Kasumi-1 (cell line): ENCODE data around the gene CXorf66.
"Not testable (repeated sequence)": the region's sequence is repeated elsewhere in the genome, so short reads cannot be mapped to it uniquely, and the experiment has no call there.

Source experiments
- DNase-seq, 2 experiments: peaks; one replicate each; lab custom pipeline; 2025; lab: John Stamatoyannopoulos, UW

Gene CXorf66

DNA sequence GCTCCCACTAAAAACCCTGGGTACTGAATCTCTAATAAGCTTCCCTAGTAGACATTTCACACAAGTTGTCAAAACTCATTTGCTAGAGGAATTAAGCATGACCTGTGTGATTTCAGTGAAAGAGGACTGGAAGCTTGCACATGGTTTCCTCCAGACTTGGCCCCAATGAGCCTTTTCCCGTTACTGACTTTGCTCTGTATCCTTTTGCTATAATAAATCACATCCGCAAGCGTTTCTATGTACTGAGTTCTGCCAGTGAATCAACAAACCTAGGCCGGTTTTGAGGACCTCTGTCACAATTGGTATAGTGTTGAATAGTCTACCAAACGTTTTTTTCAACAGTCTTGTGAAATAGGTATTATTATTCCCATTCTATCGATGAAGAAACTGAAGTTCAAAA, 40.6 kb downstream of the CXorf66 start:
- no peak for DNase-seq

DNA sequence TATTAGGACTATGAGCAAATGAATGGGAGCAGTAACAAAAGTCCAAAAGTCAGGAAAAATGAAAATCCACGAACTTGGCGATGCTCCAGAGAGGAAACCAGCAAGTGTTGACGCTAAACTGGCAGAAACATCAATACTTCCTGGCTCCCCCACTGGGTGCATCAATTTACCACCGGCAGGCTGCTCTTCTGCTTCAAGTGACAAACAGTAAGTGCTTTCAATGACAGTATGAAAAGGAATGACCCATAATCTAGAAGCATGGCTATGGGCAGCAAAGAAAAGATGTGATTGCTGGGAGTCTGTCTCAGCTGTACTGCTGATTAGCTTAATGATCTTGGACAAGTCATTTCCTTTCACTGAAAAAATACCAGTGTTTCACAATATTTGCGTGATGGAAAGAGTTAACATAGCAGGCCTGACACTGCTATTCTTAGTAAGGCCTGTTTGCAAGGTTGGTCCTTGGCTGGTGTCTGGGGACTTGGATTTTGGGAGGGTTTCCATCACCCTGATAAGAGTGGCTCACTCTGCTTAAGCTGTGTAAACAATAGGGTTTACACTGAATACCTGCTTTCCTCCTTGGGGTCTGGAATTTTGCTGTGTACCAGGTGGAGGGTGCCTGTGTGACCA, 41.1 kb downstream of the CXorf66 start:
- peak in 1 of 2 experiments; percentile 2 for DNase-seq

DNA sequence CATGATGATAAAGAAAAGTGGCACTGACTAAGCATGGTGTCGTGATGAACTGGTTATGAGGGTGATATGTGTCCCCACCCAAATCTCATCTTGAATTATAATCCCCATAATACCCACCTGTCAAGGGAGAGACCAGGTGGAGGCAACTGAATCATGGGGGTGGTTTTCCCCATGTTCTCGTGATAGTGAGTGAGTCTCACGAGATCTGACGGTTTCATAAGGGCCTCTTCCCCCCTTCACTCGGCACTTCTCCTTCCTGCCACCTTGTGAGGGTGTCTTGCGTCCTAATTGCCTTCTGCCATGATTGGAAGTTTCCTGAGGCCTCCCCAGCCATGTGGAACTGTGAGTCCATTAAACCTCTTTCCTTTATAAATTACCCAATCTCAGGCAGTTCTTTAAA, 44.2 kb downstream of the CXorf66 start:
- DNase-seq: not testable (repeated sequence)

DNA sequence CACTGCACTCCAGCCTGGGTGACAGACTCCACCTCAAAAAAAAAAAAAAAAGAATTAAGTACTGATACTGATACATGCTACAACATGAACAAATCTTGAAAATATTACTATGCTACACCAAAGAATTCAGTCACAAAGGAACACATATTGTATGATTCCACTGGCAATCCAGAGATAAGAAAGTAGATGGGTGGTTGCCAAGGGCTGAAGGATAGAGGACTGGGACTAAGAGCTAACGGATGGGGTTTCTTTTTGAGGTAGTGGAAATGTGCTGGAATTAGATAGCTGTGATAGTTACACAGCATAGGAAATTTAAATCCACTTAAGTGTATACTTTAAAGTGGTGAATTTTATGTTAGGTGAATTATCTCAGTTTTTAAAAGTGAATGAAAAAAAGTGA, 45.0 kb downstream of the CXorf66 start:
- DNase-seq: no peak

DNA sequence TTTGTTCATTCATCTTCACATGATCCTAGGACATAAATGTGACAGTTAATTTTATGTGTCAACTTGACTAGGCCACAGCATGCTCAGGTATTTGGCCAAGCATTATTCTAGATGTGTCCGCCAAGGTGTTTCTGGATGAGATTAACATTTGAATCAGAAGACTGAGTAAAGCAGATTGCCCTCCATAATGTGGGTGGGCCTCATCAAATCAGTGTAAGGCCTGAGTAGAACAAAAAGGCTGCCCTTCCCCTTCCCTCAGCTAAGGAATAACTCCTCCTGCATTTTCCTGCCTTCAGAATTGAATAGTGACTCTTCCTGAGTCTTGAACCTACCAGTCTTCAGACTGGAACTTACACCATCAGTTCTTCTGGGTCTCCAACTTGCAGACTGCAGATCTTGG, 50.9 kb downstream of the CXorf66 start:
- DNase-seq: no peak

DNA sequence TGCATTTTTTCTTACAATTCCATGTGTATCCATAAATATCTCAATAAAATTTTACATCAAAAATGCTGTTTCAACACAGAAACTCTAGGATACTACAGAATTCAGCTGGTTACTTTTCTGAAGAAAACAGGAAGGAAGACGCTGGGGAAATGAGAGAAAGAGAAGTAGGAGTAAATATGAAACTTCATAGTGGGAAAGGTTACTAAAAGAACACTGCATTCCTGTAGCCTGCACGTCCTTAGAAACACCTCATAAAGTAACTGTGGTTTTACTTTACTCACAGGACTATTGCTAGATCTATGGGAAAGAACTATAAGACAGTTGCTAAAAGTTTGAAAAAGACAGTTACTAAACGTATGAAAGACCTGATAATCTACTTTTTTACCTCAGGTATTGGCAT, 55.6 kb downstream of the CXorf66 start:
- no peak for DNase-seq

DNA sequence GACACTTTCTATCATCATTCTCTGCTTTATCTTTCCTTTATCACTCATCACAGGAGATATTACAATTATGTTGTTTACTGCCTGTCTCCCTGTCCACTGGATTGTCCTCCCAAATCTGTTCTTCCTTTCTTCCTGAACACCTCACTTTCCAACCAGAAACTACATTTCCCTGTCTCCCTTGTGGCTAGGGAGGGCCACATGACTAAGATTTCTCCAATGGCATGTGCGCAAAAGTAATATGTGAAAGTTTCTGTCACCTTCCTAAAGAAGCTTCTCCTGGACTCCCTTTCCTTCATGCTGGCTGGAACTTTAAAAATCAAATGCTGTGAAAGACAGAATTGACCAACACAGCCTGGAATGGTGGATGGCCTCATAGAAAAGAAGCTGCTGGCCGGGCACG, 58.2 kb downstream of the CXorf66 start:
- no peak for DNase-seq

DNA sequence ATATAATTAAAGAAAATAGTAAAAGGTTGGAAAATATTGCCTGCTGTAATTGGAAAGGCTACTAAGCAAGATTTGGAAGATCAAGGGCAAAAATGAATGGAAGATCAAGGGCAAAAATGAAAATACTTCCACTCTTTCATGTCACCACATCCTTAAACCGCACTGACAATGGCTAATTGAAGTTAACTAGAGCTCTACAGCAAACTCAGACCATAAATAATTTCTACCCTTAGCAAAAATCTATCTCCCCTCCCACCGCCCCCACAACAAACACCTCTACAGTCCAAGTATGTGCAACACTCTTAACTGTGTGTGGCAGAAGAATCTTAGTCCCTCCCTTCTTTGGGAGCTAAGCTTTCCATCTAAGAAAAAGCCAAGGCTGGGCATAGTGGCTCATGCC, 59.6 kb downstream of the CXorf66 start:
- DNase-seq: no peak
